Renal cortex interstitium (tissue), 11 donors: ENCODE data around the gene MAP2. TPM values are rescaled to one million over a fixed set of nuclear protein-coding genes. Genes with fewer than 3 reads are reported as not detected.
"Not testable (repeated sequence)": the region's sequence is repeated elsewhere in the genome, so short reads cannot be mapped to it uniquely, and the experiment has no call there.

ENCODE experiments used
- DNase-seq, 11 donors: peaks; one replicate each; pipeline ENCODE4 v3.0.0-alpha.2; 2013; ENCODE audit warnings: low read depth in 9 of 11, low spot score in 4 of 11; ENCODE audit errors: extremely low read depth in 1 of 11
- polyA plus RNA-seq, 3 donors: library from polyadenylated mRNA; unstranded; fragments of 120-200 nt; gene quantifications; one replicate each; pipeline ENCODE4 v1.2.1, GENCODE V29; 2013; ENCODE audit not compliant: insufficient read length in 3 of 3

Gene MAP2
- polyA plus RNA-seq, 3 donors: 32.2 to 36.6 (median 33.0) TPM

- no peak for DNase-seq
These were observed 40.0 kb downstream of the MAP2 start for GRCh38 chr2:209463835-209464234.

DNA sequence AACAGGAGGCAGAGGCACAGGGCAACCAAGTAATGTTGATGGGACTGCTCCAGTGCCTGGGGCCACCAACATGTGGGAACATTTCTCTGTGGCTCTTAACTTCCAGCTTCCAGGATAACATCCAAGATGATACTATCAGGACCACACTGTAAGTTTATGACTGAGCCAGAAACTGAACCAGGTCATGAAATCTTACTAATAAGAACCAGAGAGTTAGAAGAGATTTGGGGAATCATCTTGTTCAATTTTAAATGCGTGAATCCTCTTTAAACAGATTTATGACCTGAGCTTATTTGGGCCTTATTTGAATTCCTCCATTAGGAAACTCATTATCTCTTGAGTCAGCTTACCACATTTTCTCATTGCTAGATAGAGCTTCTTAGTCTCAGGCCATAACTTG, 45.0 kb downstream of the MAP2 start:
- no peak for DNase-seq

- DNase-seq: no peak
These were observed 45.6 kb downstream of the MAP2 start for GRCh38 chr2:209469481-209469880.

DNA sequence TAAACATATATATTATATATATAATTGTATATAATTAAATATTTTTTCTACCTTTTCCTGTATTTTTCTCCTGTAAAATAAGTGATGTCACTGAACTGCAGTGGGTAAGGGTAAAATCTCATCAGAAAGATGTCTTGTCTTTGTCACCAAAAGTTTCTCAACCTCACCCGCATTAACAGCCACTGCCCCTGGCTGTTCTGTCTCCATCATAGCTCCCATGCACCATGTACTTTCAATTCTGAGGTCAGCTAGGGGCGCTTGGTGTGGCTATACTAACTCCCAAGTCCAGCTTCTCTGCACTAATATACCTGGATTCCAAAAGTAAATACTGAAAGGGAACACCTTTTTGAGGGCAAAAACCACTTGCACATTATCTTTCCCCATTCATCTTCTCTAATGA, 46.6 kb downstream of the MAP2 start:
- no peak for DNase-seq

DNA sequence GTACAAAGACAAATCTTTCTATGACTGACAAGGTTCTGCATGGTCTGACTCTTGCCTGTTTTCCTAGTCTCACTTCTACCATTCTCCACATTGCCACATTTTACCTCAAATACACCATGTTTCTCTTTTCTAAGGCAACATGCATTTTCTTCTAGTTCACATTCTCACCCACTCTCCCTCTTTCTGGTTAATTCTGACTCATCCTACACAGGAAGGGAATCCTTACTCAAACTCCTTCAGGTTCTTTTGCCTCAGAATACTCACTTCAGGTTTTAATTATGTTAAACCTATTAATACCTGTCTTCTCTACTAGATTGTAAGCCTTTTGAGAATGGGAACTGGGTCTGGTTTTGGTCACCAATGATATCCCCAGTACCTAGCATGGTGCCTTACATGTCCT, 47.2 kb downstream of the MAP2 start:
- no peak for DNase-seq

DNA sequence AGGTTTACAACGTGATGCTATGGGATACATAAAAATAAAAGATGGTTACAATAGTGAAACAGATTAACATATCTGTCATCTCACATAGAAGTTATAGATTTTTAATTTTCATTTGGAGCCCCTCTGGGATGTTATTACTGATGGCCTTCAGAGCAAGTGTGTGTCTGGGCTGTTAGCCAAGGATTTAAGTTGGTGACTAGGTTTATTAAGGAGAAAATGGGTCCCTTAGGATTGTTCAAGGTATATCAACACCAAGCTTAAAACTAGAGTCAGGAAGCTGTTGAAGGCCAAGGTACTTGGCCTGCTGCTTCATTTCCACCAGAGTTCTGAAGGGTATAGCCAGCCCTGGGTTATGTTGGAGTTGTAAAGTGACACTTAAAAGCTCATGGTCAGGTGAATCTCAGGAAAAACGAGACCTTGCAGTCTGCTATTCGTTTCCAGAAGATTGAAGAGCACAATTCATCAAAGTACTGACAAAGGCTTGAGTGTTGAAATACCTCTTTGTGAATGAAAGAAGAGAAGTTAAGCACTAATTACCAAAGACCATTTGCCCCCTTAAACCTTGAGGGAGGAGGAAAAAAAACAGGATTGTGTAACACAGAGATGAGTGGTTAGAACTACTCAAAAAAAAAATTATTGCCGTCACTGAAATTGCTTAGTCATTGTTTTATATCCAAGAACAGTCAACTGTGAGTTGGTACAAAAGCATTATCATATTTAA, 48.4 kb downstream of the MAP2 start:
- no peak for DNase-seq

GRCh38 chr2:209472871-209473270, 49.0 kb downstream of the MAP2 start:
- no peak for DNase-seq

DNA sequence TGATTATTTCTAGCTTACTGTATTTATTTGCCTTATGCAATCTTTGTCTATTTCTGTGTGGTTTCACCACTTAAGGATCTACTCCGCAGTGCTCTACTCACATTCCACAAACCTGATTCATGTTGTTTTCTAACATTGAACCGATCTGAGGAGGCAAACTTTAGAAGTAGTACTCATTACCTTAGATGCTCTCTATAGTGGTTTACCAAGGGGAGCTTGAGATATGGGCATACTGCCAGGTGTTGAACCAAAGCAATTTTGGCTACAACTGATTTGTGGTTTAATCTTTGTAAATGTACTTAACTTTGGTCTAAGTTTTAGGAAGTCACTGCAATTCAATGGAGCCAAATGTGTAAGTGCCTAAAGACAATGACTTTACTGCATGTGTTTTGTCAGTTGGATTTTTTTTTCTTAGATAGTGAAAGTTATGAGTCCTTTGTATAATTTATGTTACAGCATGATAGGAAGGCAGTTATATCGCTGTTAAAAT, 50.1 kb downstream of the MAP2 start:
- DNase-seq: no peak

- DNase-seq: no peak
These were observed 51.1 kb downstream of the MAP2 start for GRCh38 chr2:209474960-209475359.

DNA sequence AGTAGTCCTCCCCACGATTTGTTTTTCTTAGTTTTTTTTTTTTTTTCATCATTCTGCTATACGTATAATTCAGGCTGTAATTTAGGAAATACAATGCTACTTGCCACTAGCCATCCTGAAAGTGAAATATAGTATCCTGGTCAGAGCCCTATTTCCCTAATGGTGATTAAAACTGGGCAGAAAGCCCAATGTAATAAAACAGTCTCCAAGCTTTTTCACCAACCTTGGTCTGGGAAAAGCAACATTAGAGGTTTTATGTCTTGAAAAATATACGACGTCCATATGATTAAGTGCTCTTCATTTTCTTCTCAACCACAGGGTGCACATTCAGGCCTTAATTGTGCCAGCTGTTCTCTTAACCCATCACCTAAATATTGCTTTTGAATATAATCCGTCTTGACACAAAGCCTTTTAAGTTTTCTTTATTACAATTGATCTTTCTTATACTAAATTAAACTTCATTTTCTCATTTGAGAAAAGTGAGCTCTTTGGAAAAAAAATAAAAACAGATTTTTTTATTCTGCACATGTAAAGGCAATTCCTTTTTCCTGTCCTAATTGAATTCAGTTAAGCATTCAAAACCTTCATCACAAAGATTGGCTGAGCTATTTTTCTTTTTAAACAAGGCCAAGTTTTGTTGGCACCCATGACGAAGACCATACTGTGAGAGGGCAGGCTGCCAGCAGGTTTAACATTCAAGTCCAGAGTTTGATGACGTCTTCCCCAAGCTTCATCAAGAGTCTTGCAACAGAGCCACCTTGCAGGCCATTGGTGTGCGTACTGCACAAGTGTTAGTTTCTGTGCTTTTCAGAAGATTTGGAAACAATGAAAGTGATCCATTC, 52.7 kb downstream of the MAP2 start:
- DNase-seq: peak; percentile 55 to 88 (median 83)

GRCh38 chr2:209492296-209492695, 68.4 kb downstream of the MAP2 start:
- not testable (repeated sequence) for DNase-seq

DNA sequence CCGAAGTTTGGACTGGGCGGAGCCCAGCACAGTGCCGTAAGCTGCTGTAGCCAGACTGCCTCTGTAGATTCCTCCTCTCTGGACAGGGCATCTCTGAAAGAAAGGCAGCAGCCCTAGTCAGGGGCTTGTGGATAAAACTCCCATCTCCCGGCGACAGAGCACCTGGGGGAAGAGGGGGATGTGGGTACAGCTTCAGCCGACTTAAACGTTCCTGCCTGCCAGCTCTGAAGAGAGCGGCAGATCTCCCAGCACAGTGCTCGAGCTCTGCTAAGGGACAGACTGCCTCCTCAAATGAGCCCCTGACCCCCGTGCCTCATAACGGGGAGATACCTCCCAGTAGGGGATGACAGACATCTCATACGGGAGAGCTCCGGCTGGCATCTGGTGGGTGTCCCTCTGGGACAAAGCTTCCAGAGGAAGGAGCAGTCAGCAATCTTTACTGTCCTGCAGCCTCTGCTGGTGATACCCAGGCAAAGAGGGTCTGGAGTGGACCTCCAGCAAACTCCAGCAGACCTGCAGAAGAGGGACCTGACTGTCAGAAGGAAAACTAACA, 71.3 kb downstream of the MAP2 start:
- not testable (repeated sequence) for DNase-seq

GRCh38 chr2:209495855-209496585, 72.2 kb downstream of the MAP2 start:
- peak in 2 of 11 donors; percentile 32 to 48 for DNase-seq

DNA sequence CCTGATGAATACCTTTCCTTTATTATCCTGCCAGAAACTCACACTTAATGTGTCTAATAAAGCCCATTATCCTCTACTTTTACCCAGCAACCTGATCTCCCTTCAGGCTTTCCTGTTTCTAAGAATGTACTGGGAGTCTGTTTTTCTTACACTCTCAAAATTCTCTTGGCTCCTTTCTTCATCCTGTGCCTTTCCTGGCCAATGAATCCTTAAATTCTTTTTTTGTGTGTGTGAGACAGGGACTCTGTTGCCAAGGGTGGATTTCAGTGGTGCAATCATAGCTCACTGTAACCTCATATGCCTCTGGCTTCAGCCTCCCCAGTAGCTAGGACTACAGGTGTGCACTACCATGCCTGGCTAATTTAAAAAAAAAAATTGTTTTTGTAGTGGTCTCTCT, 72.7 kb downstream of the MAP2 start:
- DNase-seq: no peak

DNA sequence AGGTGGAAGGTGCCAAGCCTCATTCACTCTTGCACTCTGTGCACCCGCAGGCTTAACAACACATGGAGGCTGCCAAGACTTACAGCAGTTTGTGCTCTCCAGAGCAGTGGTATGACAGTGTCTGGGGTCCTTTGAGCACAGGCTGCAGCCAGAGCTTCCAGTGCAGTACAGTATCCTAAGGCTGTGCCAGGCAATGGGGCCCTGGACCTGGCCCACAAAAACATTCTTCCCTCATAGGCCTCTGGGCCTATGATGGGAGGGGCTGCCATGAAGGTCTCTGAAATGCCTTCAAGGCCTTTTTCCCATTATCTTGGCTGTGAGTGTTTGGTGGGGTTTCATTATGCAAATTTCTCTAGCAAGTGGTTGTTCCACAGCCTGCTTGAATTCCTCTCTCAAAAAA, 74.8 kb downstream of the MAP2 start:
- DNase-seq: no peak

- DNase-seq: no peak
These were observed 75.2 kb downstream of the MAP2 start for GRCh38 chr2:209499069-209499468.

DNA sequence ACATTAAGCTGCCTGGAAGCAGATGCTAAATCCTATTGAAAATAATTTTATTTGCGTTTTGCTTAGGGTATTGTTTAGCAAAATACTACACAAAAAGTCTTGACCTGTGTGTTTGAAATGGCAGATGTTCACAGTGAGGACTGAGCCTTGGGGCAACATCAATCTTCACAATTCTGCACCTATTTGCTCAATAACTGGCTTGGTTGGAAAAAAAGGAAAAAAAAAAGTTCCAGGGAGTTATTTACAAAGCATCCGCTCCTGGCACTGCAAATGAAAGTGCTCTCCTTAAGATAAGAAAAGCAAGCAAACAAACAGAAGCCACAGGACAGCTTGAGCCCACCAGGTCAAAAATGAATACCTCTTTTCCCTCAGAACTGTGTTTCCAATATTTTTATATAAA, 77.7 kb downstream of the MAP2 start:
- DNase-seq: no peak

- no peak for DNase-seq
These were observed 81.6 kb downstream of the MAP2 start for GRCh38 chr2:209505410-209505809.

- DNase-seq: no peak
These were observed 84.4 kb downstream of the MAP2 start for GRCh38 chr2:209508255-209508654.
